ENCODE results near the gene FGF14.

DNA sequence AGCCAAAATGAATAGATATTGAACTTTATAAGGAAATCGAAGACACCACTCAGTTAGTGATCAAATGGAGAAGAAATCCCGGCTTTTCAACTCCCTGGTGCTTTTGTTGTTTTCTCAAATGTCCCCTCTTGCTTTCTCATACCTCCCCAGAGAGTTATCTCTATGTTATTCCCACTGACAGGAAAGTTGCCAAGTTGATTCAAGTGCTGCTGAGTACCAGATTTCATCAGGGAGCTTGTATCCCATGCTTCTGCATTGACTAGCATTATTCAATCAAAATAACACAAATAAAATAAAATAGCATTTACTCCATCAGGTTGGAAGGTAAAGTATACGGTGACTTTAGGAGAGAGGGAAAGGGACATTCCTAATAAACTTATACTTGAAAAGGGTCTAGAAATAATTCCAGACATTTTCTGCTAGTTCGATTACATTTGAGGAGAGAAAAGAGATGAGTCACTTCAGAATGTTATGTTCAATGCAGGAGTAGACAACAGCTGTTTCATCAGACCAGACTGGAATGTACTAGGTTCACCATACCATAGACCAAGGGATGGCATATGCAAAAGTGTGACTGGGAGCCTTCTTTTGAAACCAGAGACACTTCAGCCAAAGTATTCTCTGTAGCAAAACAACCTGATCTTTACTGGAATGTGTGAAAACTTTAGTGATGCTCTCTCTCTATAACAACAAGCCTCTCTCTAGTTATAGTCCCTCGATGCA lies 397.8 kb downstream of the FGF14 start:
- TF ChIP-seq, protein P1, sequence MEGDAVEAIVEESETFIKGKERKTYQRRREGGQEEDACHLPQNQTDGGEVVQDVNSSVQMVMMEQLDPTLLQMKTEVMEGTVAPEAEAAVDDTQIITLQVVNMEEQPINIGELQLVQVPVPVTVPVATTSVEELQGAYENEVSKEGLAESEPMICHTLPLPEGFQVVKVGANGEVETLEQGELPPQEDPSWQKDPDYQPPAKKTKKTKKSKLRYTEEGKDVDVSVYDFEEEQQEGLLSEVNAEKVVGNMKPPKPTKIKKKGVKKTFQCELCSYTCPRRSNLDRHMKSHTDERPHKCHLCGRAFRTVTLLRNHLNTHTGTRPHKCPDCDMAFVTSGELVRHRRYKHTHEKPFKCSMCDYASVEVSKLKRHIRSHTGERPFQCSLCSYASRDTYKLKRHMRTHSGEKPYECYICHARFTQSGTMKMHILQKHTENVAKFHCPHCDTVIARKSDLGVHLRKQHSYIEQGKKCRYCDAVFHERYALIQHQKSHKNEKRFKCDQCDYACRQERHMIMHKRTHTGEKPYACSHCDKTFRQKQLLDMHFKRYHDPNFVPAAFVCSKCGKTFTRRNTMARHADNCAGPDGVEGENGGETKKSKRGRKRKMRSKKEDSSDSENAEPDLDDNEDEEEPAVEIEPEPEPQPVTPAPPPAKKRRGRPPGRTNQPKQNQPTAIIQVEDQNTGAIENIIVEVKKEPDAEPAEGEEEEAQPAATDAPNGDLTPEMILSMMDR (IDR thresholded peaks at IDR 0.05), result no peak
- TF ChIP-seq POLR2AphosphoS5 (IDR thresholded peaks at IDR 0.05) (no peak), POLR2A (IDR thresholded peaks at IDR 0.05) (no peak)
